Right lobe of liver (tissue), 4 donors: ENCODE results near the gene PRKAG2.

ENCODE experiments used
- POLR2A ChIP-seq: fragments of 450-650 bp; IDR thresholded peaks from one replicate; pipeline ENCODE4 v1.6.1; 2017; ENCODE audit warnings: antibody characterized with exemption, mild to moderate bottlenecking
- TF ChIP-seq, protein P1 (sequence below), 4 donors: fragments of 200-600 bp in 3 of 4; fragments of 450-650 bp in 1 of 4; IDR thresholded peaks; one replicate each; pipeline versions ENCODE4 v1.5.1 to v1.8.0; 2016 to 2022; ENCODE audit warnings: antibody characterized with exemption in 4 of 4, mild to moderate bottlenecking in 2 of 4
- donor health status: DM: no; HTN: no; CAD: no.
- donor health status: DM: no; HTN: no; CAD: no.
- donor health status: DM: no; HTN: yes; CAD: no.

DNA sequence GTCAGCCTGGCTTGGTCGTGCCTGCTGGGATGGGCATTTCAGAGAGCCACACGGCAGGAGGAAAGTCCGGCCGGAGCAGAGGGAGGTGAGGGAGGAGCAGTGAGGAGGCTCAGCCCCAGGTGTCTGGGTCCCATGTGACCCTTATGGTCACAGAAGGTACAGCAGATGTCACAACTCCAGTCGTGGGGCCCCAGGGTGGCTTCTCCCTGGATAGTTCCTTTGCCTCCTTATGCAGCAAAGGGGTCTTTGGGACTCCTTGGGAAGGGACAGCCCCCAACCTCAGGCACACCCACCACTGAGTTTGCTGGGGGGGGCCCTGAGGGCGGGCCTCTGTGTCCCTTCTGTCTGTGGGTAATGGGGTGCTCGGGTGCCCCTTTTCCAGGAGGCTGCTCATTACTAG, 19.6 kb upstream of the PRKAG2 start:
- TF ChIP-seq POLR2A = no peak
- TF ChIP-seq, protein P1, sequence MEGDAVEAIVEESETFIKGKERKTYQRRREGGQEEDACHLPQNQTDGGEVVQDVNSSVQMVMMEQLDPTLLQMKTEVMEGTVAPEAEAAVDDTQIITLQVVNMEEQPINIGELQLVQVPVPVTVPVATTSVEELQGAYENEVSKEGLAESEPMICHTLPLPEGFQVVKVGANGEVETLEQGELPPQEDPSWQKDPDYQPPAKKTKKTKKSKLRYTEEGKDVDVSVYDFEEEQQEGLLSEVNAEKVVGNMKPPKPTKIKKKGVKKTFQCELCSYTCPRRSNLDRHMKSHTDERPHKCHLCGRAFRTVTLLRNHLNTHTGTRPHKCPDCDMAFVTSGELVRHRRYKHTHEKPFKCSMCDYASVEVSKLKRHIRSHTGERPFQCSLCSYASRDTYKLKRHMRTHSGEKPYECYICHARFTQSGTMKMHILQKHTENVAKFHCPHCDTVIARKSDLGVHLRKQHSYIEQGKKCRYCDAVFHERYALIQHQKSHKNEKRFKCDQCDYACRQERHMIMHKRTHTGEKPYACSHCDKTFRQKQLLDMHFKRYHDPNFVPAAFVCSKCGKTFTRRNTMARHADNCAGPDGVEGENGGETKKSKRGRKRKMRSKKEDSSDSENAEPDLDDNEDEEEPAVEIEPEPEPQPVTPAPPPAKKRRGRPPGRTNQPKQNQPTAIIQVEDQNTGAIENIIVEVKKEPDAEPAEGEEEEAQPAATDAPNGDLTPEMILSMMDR (IDR thresholded peaks at IDR 0.05) = no peak
